ENCODE measurements around the gene STPG1.

The STPG1 gene

GRCh38 chr1:24410750-24411149 lies 2.8 kb downstream of the STPG1 start:
- H3K36me3 ChIP-seq (ENCODE audit: control insufficient read depth in 2 of 2, insufficient read depth in 1 of 2, low read length in 2 of 2), result peaks cover 0 to 10% of the 10 kb centered on the region in 2 experiments; a peak in 1 of 3 replicates
- POLR2A ChIA-PET, result no interaction called here
- no peak overlapping the region for H3K27ac ChIP-seq (ENCODE audit: extremely low read depth, low read depth, low read length)
- H3K4me3 ChIP-seq (ENCODE audit: low read depth, low read length), result no peak overlapping the region
- H3K9me3 ChIP-seq (ENCODE audit: control insufficient read depth, insufficient read depth, low read depth, low read length), result no peaks in the 10 kb centered on the region
- H3K4me1 ChIP-seq (ENCODE audit: control insufficient read depth, insufficient read depth, low read length), result no peaks in the 10 kb centered on the region
- TF ChIP-seq ZNF548 (tag by site-specific recombination; IDR thresholded peaks at IDR 0.05) (no peak), ZXDB (tag by site-specific recombination; IDR thresholded peaks at IDR 0.05) (no peak)
- CTCF ChIA-PET, result interaction anchor here (0.6 to 1.2 kb wide), 3 partner anchors 17 to 262 kb away, joined by 4 to 8 read pairs (median 5); no protein-coding TSS in a partner anchor

GRCh38 chr1:24409535-24409934 lies 4.0 kb downstream of the STPG1 start:
- Histone ChIP-seq H3K27ac (ENCODE audit: extremely low read depth, low read depth, low read length) (no peak overlapping the region), H3K4me1 (ENCODE audit: control insufficient read depth, insufficient read depth, low read length) (no peaks in the 10 kb centered on the region), H3K4me3 (ENCODE audit: low read depth, low read length) (no peak overlapping the region), H3K9me3 (ENCODE audit: control insufficient read depth, insufficient read depth, low read depth, low read length) (no peaks in the 10 kb centered on the region), H3K36me3 (ENCODE audit: control insufficient read depth in 2 of 2, insufficient read depth in 1 of 2, low read length in 2 of 2) (peaks cover 0 to 10% of the 10 kb centered on the region in 2 experiments; a peak in 1 of 3 replicates)
- ChIA-PET CTCF (interaction anchor here (0.6 to 2.5 kb wide), 7 partner anchors 18 to 1049 kb away, joined by 3 to 12 read pairs (median 3); no protein-coding TSS in a partner anchor), POLR2A (no interaction called here)
- TF ChIP-seq ZNF341 (tag by site-specific recombination; IDR thresholded peaks at IDR 0.05; ENCODE audit: low read depth), result no peak
- TF ChIP-seq WT1 (tag by site-specific recombination; IDR thresholded peaks at IDR 0.05), result no peak
- TF ChIP-seq YY1 (tag by site-specific recombination; IDR thresholded peaks at IDR 0.05), result no peak
- TF ChIP-seq ZNF785 (tag by site-specific recombination; IDR thresholded peaks at IDR 0.05), result no peak
- TF ChIP-seq SCRT2 (tag by site-specific recombination; IDR thresholded peaks at IDR 0.05), result no peak
- TF ChIP-seq ZNF518A (tag by site-specific recombination; conservative IDR thresholded peaks at IDR 0.05; ENCODE audit: low read depth), result no peak
- no peak for TF ChIP-seq ZSCAN23 (tag by site-specific recombination; IDR thresholded peaks at IDR 0.05)
- TF ChIP-seq GLI4 (tag by site-specific recombination; IDR thresholded peaks at IDR 0.05), result no peak
- no peak for TF ChIP-seq ZNF48 (tag by site-specific recombination; IDR thresholded peaks at IDR 0.05)
- no peak for TF ChIP-seq ZXDB (tag by site-specific recombination; IDR thresholded peaks at IDR 0.05)
- no peak for TF ChIP-seq ZNF530 (tag by site-specific recombination; IDR thresholded peaks at IDR 0.05; ENCODE audit: low read depth)
- TF ChIP-seq ZNF654 (tag by site-specific recombination; IDR thresholded peaks at IDR 0.05; ENCODE audit: low read depth), result no peak
- no peak for TF ChIP-seq ZNF19 (tag by site-specific recombination; IDR thresholded peaks at IDR 0.05; ENCODE audit: low read depth)
- TF ChIP-seq PRDM6 (tag by site-specific recombination; IDR thresholded peaks at IDR 0.05), result no peak
- no peak for TF ChIP-seq KLF9 (tag by site-specific recombination; IDR thresholded peaks at IDR 0.05; ENCODE audit: low read depth)
- TF ChIP-seq ZFP37 (tag by site-specific recombination; IDR thresholded peaks at IDR 0.05), result no peak
- no peak for TF ChIP-seq ZNF514 (tag by site-specific recombination; IDR thresholded peaks at IDR 0.05)
- TF ChIP-seq ZNF561 (tag by site-specific recombination; IDR thresholded peaks at IDR 0.05; ENCODE audit: borderline replicate concordance), result no peak
- no peak for TF ChIP-seq ELK4 (IDR thresholded peaks at IDR 0.05; ENCODE audit: borderline replicate concordance, low read depth, low read length)
- TF ChIP-seq ZNF837 (tag by site-specific recombination; IDR thresholded peaks at IDR 0.05), result no peak

Data from HEK293 (cell line).